Measurements from ENCODE around the gene MTSS2. TPM values are rescaled to one million over a fixed set of nuclear protein-coding genes. Genes with fewer than 3 reads are reported as not detected.

The MTSS2 gene
- polyA plus RNA-seq, 1 of the 3 experiments (the other 2 are of a cell fraction) = 54.1 TPM

- peaks cover 13% of the 10 kb centered on the region for H3K79me2 ChIP-seq (ENCODE audit: insufficient read depth)
- peaks cover 6% of the 10 kb centered on the region; the same call in 1 of the 2 replicates for H4K20me1 ChIP-seq (ENCODE audit: insufficient read depth)
- no peaks in the 10 kb centered on the region for H3K36me3 ChIP-seq (replicated peaks in 1 of 2; ENCODE audit: control insufficient read depth in 1 of 2, insufficient read depth in 2 of 2, low read length in 1 of 2)
- no peak overlapping the region for H3K4me3 ChIP-seq (ENCODE audit: low read depth in 2 of 2, low read length in 1 of 2)
- DNase-seq = no peak
- H3K9me3 ChIP-seq = no peaks in the 10 kb centered on the region
- H3F3A ChIP-seq (replicated peaks; ENCODE audit: insufficient read depth) = no peaks in the 10 kb centered on the region
- no peak overlapping the region for H3K4me2 ChIP-seq
- H3K4me1 ChIP-seq (ENCODE audit: control insufficient read depth in 1 of 2, insufficient read depth in 2 of 2, low read depth in 1 of 2, low read length in 1 of 2) = peaks cover 55 to 88% of the 10 kb centered on the region in 2 experiments
- no peak for TF ChIP-seq YY1 (IDR thresholded peaks at IDR 0.05; ENCODE audit: low read depth)
- TF ChIP-seq IRF3 (IDR thresholded peaks at IDR 0.05; ENCODE audit: low read depth, low read length) = no peak
- TF ChIP-seq FOXJ3 (CRISPR knock-in tag; IDR thresholded peaks at IDR 0.05) = no peak
- H3K9ac ChIP-seq = no peak overlapping the region
- ChIA-PET POLR2A (interaction anchor here (2.5 kb wide), 1 partner anchor 82 kb away, joined by 5 read pairs; no protein-coding TSS in a partner anchor), CTCF (interaction anchor here (0.6 to 4.9 kb wide), 8 partner anchors 7 to 196 kb away, joined by 3 to 39 read pairs (median 10); no protein-coding TSS in a partner anchor)
- no peaks in the 10 kb centered on the region for H3K9me2 ChIP-seq
- H2AFZ ChIP-seq (ENCODE audit: low read depth) = no peak overlapping the region
- 93% methylated on average over 10 of the region's 22 CpGs for WGBS (ENCODE audit: low lambda C conversion rate)
- peak overlapping the region; percentile 47 to 93; a peak in 3 of 4 replicates for H3K27ac ChIP-seq (ENCODE audit: low read depth in 2 of 2, low read length in 1 of 2)
- no peaks in the 10 kb centered on the region for H3K27me3 ChIP-seq (ENCODE audit: insufficient read depth)
Observed at GRCh38 chr16:70689035-70689969, 3.4 kb upstream of the MTSS2 start.

- peaks cover 0 to 3% of the 10 kb centered on the region in 2 experiments for H3K36me3 ChIP-seq (replicated peaks in 1 of 2; ENCODE audit: control insufficient read depth in 1 of 2, insufficient read depth in 2 of 2, low read length in 1 of 2)
- ChIA-PET CTCF (interaction anchor here (0.9 to 4.9 kb wide), 8 partner anchors 8 to 82 kb away, joined by 3 to 39 read pairs (median 12); no protein-coding TSS in a partner anchor), POLR2A (interaction anchor here (0.9 to 2.5 kb wide), 5 partner anchors 7 to 83 kb away, joined by 3 to 5 read pairs (median 4); no protein-coding TSS in a partner anchor)
- H3K27ac ChIP-seq (ENCODE audit: low read depth in 2 of 2, low read length in 1 of 2) = peak overlapping the region; percentile 47 to 93; a peak in 3 of 4 replicates
- 51% methylated on average over 7 of the region's 8 CpGs for WGBS (ENCODE audit: low lambda C conversion rate)
- H3F3A ChIP-seq (replicated peaks; ENCODE audit: insufficient read depth) = no peaks in the 10 kb centered on the region
- H3K9me3 ChIP-seq = no peaks in the 10 kb centered on the region
- H3K79me2 ChIP-seq (ENCODE audit: insufficient read depth) = peaks cover 23% of the 10 kb centered on the region
- no peak overlapping the region for H2AFZ ChIP-seq (ENCODE audit: low read depth)
- peaks cover 45 to 88% of the 10 kb centered on the region in 2 experiments for H3K4me1 ChIP-seq (ENCODE audit: control insufficient read depth in 1 of 2, insufficient read depth in 2 of 2, low read depth in 1 of 2, low read length in 1 of 2)
- no peak overlapping the region for H3K4me3 ChIP-seq (ENCODE audit: low read depth in 2 of 2, low read length in 1 of 2)
- peak; percentile 77 for DNase-seq
- H3K9me2 ChIP-seq = no peaks in the 10 kb centered on the region
- peaks cover 15% of the 10 kb centered on the region for H4K20me1 ChIP-seq (ENCODE audit: insufficient read depth)
- H3K4me2 ChIP-seq = peak overlapping the region; percentile 22; the same call in 1 of the 2 replicates
- H3K27me3 ChIP-seq (ENCODE audit: insufficient read depth) = no peaks in the 10 kb centered on the region
- no peak overlapping the region for H3K9ac ChIP-seq
- TF ChIP-seq YY1 (IDR thresholded peaks at IDR 0.05; ENCODE audit: low read depth) (no peak), RFX5 (IDR thresholded peaks at IDR 0.05; ENCODE audit: low read length) (no peak), SIN3A (IDR thresholded peaks at IDR 0.05; ENCODE audit: borderline replicate concordance, low read depth, low read length) (no peak), POLR2AphosphoS5 (IDR thresholded peaks at IDR 0.05; ENCODE audit: low read depth, low read length) (0 out of 2 replicates have a peak, but pooled peaks have one; percentile 19), TCF12 (IDR thresholded peaks at IDR 0.05) (peak; percentile 32; the same call in 1 of the 2 replicates), EP300 (IDR thresholded peaks at IDR 0.05; ENCODE audit: borderline replicate concordance in 1 of 2, low read depth in 1 of 2, low read length in 1 of 2) (peak in 1 of 2 experiments; percentile 26; a peak in 1 of 4 replicates), SMC3 (IDR thresholded peaks at IDR 0.05; ENCODE audit: low read depth, low read length) (no peak), CTCF (IDR thresholded peaks at IDR 0.05) (no peak), USF2 (IDR thresholded peaks at IDR 0.05; ENCODE audit: borderline replicate concordance, low read depth, low read length) (no peak), CHD2 (IDR thresholded peaks at IDR 0.05; ENCODE audit: low read length, partially characterized antibody) (no peak), TAF1 (IDR thresholded peaks at IDR 0.05; ENCODE audit: borderline replicate concordance, low read depth, low read length) (no peak), ZBTB33 (IDR thresholded peaks at IDR 0.05; ENCODE audit: borderline replicate concordance, low read depth) (no peak), IRF3 (IDR thresholded peaks at IDR 0.05; ENCODE audit: low read depth, low read length) (no peak), FOXM1 (IDR thresholded peaks at IDR 0.05; ENCODE audit: low read depth) (no peak), RCOR1 (IDR thresholded peaks at IDR 0.05; ENCODE audit: low read length) (no peak)
Observed at GRCh38 chr16:70688246-70688742, 2.4 kb upstream of the MTSS2 start.
